ENCODE data around the gene ELOA2.
"Not testable (repeated sequence)": the region's sequence is repeated elsewhere in the genome, so short reads cannot be mapped to it uniquely, and the experiment has no call there.

ELOA2 gene

GRCh38 chr18:47019870-47020269, 15.6 kb downstream of the ELOA2 start:
- DNase-seq = not testable (repeated sequence)
